Measurements from ENCODE around the gene WNT9A.

DNA sequence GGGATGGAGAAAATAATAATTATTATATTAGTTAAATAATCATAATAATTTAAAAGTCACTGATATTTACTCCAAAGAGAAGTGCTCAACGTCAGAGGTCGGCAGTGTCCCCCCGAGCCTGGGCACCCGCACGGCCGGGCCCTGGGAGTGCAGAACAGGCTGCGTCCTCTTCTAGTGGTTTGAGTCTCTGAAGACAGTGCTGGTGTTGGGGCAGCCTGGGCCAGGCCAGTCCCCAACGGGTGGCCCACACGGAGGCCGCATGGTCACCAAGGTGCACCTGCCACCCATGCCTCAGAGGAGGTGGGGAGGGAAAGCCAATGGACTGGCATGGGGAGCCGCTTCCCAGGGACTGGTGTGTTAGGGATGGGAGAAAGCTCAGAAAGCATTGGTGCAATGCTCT is 27.3 kb downstream of the WNT9A start:
- TF ChIP-seq, protein P1, sequence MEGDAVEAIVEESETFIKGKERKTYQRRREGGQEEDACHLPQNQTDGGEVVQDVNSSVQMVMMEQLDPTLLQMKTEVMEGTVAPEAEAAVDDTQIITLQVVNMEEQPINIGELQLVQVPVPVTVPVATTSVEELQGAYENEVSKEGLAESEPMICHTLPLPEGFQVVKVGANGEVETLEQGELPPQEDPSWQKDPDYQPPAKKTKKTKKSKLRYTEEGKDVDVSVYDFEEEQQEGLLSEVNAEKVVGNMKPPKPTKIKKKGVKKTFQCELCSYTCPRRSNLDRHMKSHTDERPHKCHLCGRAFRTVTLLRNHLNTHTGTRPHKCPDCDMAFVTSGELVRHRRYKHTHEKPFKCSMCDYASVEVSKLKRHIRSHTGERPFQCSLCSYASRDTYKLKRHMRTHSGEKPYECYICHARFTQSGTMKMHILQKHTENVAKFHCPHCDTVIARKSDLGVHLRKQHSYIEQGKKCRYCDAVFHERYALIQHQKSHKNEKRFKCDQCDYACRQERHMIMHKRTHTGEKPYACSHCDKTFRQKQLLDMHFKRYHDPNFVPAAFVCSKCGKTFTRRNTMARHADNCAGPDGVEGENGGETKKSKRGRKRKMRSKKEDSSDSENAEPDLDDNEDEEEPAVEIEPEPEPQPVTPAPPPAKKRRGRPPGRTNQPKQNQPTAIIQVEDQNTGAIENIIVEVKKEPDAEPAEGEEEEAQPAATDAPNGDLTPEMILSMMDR (conservative IDR thresholded peaks at IDR 0.05): no peak
- no peak for TF ChIP-seq ZFX (IDR thresholded peaks at IDR 0.05)
